ENCODE measurements around the gene RIPK4. TPM values are rescaled to one million over a fixed set of nuclear protein-coding genes. Genes with fewer than 3 reads are reported as not detected.

Gene RIPK4
- total RNA-seq (2022; extraction: Qiagen RNA extraction; ENCODE audit: low read depth): 12.4 to 16.6 TPM (median 14.3 TPM) in 5 replicates

DNA sequence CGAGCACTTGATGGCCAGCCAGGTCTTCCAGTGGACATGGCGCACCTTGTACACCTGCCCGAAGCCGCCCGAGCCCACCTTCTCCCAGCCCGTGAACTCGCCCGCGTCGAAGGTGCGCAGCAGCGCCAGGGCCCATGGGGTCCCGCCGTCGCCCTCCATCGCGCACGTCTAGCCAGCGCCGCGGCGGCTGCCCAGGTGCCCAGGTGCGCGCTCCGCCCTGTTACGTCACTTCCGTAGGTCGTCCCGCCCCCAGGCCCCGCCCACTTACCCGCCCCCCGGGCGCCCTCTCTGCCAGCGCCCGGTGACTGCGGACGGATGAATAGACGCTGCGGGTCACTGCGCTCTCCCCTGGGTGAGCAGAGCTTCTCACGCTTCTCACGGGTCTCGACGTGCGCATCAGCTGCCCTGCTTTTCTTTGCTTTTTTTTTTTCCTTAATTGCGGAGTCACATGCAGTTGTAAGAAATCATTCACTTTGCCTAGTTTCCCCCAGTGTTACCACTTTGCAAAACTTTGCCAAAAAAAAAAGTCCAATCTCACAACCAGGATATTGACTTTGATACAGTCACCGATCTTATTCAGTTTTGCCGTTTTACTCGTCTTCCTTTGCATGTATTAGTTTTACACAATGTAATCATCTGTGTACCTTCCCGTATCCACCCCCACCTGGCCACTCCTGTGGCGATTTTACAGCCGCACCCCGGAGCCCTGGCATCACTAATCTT is at the start of gene RIPK4:
RIPK4 (minus strand) TSS at position 170 of the 723 bp plus-strand sequence; CDS start at position 159, 11 bp downstream.

Other genes starting within 250 kb of the RIPK4 start
- 2.6 to 3.4 TPM (median 3.2 TPM) in 5 replicates for gene PRDM15, start 112.3 kb upstream of the RIPK4 start, total RNA-seq (2022; extraction: Qiagen RNA extraction; ENCODE audit: low read depth)
- gene C2CD2, start 187.0 kb upstream of the RIPK4 start, total RNA-seq (2022; extraction: Qiagen RNA extraction; ENCODE audit: low read depth): 6.1 to 9.6 TPM (median 8.6 TPM) in 5 replicates
- 4.7 to 6.5 TPM (median 6.2 TPM) in 5 replicates for gene ZBTB21, start 243.3 kb upstream of the RIPK4 start, total RNA-seq (2022; extraction: Qiagen RNA extraction; ENCODE audit: low read depth)